Measurements from ENCODE around the gene CORIN.
A peak's percentile ranks its signal among the peaks of the same experiment; 100 is the strongest.
"Not testable (repeated sequence)": the region's sequence is repeated elsewhere in the genome, so short reads cannot be mapped to it uniquely, and the experiment has no call there.

Gene CORIN

DNA sequence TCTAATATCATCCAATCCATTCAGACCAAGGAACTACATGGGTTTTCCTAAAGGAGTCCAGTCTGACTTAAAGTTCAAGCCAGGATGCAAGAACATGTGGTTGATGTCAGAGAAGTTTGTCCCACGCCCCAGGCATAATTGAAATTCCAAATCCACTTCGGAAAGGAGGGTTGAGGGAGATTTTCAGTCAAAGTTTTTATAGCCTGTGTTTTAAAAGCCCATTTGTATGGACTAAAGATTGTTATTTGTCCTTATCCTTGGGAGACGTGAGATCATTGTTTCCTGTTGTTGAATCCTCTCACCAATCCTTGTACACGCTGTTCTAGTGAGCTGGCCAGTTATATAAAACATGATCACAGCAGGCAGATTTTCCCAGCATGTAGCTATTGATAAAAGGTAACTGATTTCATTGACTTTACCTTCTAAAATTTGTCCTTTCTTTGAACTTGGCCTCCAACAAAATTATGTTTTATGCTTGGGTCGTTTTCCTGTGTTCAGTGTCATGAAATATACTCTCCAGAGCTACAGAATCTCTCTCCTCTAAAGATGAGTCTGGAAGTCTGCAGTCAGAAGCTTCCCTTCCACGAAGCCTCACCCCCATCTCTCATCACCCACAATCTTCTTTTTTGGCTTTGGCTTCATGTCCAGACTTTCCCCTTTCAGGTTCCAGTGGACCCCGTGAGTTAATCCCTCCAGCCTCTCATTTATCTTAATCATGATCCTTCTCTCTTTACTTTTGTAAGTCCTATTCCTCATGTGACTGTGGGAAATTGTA lies 259.9 kb downstream of the CORIN start:
- FAIRE-seq = no peak
- no peak for DNase-seq (ENCODE audit: low spot score)

DNA sequence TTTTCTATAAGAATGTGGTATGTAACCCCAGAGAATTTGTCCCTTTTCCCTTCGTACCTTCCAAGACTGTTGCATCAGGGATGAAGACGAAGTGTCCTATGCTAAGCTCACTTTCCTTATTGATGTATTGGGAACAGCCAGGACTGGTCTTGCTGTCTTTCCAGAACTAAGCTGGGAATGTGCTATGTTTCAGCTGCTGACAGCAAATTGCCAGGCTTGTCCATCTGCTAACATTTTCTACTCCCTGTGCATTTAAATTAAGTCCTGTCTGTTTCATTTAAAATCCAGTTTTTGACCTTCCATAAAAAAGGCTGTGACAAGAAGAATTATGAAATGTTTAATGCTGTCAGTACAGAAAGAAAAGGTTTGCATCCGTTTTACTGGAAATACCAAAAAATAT lies 264.9 kb downstream of the CORIN start:
- DNase-seq (ENCODE audit: low spot score) = no peak
- no peak for FAIRE-seq

- FAIRE-seq (no peak), DNase-seq (ENCODE audit: low spot score) (no peak)
Observed at GRCh38 chr4:47570816-47571215, 267.1 kb downstream of the CORIN start.

DNA sequence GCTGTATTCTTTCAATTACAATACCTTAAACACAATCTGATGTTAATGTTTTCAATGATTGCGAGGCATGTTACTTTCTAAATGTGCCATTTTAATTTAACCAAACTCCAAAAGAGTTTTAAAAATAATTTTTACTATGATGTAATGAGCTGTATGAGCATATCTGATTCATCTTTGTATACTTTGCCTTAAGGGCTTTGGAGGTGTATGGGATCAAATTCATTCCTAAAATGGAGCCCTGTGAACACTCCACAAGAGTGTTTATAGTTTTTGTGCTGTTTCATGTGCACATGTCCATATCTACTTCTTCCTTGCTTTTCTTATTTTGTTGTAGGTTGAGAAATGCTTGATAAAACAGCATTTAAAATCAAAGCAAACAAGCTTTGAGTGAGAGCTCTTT lies 270.4 kb downstream of the CORIN start:
- DNase-seq (ENCODE audit: low spot score) (no peak), FAIRE-seq (no peak)

GRCh38 chr4:47566969-47567368 lies 270.9 kb downstream of the CORIN start:
- no peak for FAIRE-seq

DNA sequence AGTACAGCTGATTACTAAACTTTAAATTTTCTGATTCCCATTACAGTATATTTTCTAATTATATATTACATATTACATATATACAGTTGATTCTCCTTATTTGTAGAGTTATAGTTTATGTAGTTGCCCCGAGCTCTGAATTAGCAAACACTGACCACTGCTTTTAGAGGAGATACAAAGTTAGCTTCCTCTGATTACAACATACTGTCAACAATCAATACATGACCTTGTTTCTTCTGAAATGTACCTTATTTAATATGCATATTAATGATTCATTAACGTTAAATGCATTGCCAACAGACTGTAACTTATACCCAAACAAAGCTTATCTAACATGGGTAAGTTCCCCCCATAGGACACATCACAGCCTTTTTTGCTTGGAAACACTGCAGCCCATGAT lies 271.3 kb downstream of the CORIN start:
- DNase-seq (ENCODE audit: low spot score) (no peak), FAIRE-seq (no peak)

More at GRCh38 chr4:47566969-47567368, 270.9 kb downstream of the CORIN start:
- no peak for DNase-seq (ENCODE audit: low spot score)

GRCh38 chr4:47562297-47562696 lies 275.6 kb downstream of the CORIN start:
- no peak for FAIRE-seq
- no peak for DNase-seq (ENCODE audit: low spot score)

- no peak for DNase-seq (ENCODE audit: low spot score)
- FAIRE-seq = no peak
Observed at GRCh38 chr4:47561331-47561730, 276.5 kb downstream of the CORIN start.

DNA sequence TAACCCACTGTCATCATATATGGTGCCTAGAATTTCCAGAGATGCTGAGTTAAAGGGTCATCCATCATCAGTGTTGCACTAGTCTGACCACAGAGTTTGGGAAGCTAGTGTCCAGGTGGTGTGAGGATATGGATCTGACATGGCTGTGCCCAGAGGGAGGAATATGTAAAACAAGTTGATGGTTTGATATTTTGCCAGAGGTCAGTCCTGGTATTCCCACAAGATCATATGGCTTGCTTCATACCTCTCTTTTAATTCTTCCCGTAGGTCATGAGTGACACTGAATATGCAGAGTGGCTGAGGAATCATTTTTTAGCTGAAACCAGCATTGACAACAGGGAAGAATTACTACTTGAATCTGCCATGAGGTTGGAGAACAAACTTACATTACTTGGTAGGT lies 277.2 kb downstream of the CORIN start:
- peak; percentile 48 for FAIRE-seq

GRCh38 chr4:47557255-47557654 lies 280.6 kb downstream of the CORIN start:
- no peak for DNase-seq (ENCODE audit: low spot score)
- no peak for FAIRE-seq

More for the DNA sequence above, 277.2 kb downstream of the CORIN start:
- no peak for DNase-seq (ENCODE audit: low spot score)

DNA sequence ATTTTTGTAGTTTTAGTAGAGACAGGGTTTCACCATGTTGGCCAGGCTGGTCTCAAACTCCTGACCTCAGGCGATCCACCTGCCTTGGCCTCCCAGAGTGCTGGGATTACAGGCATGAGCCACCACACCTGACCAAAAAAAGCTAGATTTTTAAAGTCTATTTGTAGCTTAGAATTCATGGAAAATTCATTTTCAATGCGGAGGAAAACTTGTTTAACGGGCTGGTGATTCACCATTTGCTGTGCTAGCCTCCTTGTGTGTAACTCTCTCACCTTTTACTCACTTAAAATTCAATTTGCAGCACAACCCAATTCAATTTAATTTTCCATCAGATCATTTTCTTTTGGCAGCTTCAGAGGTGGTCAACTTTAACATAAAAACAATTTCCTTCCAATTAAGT lies 281.9 kb downstream of the CORIN start:
- not testable (repeated sequence) for DNase-seq (ENCODE audit: low spot score); FAIRE-seq

GRCh38 chr4:47553329-47554125 lies 284.3 kb downstream of the CORIN start:
- DNase-seq (ENCODE audit: low spot score) (no peak), FAIRE-seq (no peak)

- no peak for DNase-seq (ENCODE audit: low spot score)
- FAIRE-seq = no peak
Observed at GRCh38 chr4:47551682-47552081, 286.2 kb downstream of the CORIN start.

DNA sequence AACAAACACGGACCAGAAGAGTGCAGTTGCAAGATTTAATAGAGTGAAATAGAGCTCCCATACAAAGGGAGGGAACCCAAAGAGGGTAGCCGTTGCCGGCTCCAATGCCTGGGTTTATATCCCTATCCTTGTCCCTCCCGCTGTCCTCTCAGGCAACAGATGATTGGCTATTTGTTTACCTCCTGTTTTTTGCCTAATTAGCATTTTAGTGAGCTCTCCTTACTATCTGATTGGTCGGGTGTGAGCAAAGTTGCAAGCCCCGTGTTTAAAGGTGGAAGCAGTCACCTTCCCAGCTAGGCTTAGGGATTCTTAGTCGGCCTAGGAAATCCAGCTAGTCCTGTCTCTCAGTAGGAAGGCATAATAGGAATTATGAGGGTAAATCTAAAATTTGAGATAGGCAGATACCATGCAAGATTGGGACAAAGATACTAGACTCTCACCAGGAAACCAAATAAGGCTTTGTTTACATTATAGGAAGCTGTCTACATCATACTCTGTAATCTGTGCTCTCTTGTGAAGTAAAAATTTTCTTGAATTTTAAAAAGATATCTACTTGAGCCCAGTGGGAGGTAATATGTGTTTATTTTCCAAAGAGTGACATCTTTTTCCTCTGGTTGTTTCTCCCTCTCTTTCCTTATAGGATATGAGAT lies 286.8 kb downstream of the CORIN start:
- no peak for FAIRE-seq

GRCh38 chr4:47550357-47550756 lies 287.5 kb downstream of the CORIN start:
- not testable (repeated sequence) for FAIRE-seq; DNase-seq (ENCODE audit: low spot score)

More for the DNA sequence above, 286.8 kb downstream of the CORIN start:
- DNase-seq (ENCODE audit: low spot score) = no peak

Data from urothelium cell line (cell line).